Erythroblast (primary cell): ENCODE measurements around the gene ADK.

Experiments
- GATA1 ChIP-seq: IDR thresholded peaks from 2 replicates; pipeline ENCODE4 v1.6.1; 2011; ENCODE audit warnings: low read depth, mild to moderate bottlenecking, control low read depth, low read length, moderate library complexity
- POLR2A ChIP-seq: IDR thresholded peaks from 2 replicates; pipeline ENCODE4 v1.6.1; 2011; ENCODE audit warnings: mild to moderate bottlenecking, low read length

DNA sequence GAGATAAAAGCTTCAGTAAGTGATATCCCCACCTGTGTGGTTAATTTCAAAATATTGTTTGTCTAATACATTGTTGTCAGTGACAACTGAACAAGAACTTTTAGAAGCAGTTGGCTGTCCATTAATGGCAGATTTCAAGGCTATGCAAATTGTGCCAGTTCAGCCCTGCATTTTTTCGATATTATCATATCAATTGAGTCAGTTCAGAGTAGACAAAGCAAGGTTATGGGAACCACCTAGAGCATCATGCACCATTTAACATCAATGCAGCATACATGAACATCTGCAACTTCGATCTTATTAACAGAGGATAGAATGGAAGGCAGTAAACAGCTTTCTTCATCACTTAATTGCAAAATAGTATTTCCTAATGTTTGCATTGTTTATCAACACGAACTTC lies 494.7 kb downstream of the ADK start:
- TF ChIP-seq POLR2A, result no peak
- no peak for TF ChIP-seq GATA1
